MM.1S (cell line): Measurements from ENCODE around the gene FRMD1.

Experiments used
- DNase-seq: peaks from one replicate; pipeline ENCODE4 v3.0.0-alpha.2; 2015
- H2AFZ ChIP-seq: fragments of 300-600 bp; sonication (generic); 2 replicates; pipeline ENCODE4 v1.6.0; 2016; ENCODE audit warnings: antibody characterized with exemption, low read length
- H3F3A ChIP-seq: fragments of 300-600 bp; sonication (generic); 2 replicates; pipeline ENCODE4 v1.6.1; 2016; ENCODE audit warnings: mild to moderate bottlenecking, antibody characterized with exemption, low read length, moderate library complexity, mixed read lengths; ENCODE audit not compliant: insufficient read depth
- H3K27ac ChIP-seq: fragments of 300-600 bp; sonication (generic); 2 replicates; pipeline ENCODE4 v1.5.1; 2016; ENCODE audit warnings: mild to moderate bottlenecking, low read length
- H3K27me3 ChIP-seq: fragments of 300-600 bp; sonication (generic); replicated peaks from 2 replicates; pipeline ENCODE4 v1.6.0; 2016; ENCODE audit warnings: low read length; ENCODE audit not compliant: insufficient read depth
- H3K36me3 ChIP-seq: fragments of 300-600 bp; sonication (generic); replicated peaks from 2 replicates; pipeline ENCODE4 v1.6.1; 2016; ENCODE audit warnings: mild to moderate bottlenecking, low read length, mixed read lengths; ENCODE audit not compliant: insufficient read depth
- H3K4me1 ChIP-seq: fragments of 300-600 bp; sonication (generic); 2 replicates; pipeline ENCODE4 v1.6.1; 2016; ENCODE audit warnings: low read length, mixed read lengths
- H3K4me2 ChIP-seq: fragments of 300-600 bp; sonication (generic); 2 replicates; pipeline ENCODE4 v1.6.0; 2016; ENCODE audit warnings: low read depth, low read length
- H3K4me3 ChIP-seq: fragments of 300-600 bp; sonication (generic); 2 replicates; pipeline ENCODE4 v1.5.1; 2016; ENCODE audit warnings: low read length, mixed read lengths
- H3K79me2 ChIP-seq: fragments of 300-600 bp; sonication (generic); 2 replicates; pipeline ENCODE4 v1.6.1; 2016; ENCODE audit warnings: mixed run types, low read length, mixed read lengths
- H3K9ac ChIP-seq: fragments of 300-600 bp; sonication (generic); 2 replicates; pipeline ENCODE4 v1.6.1; 2016; ENCODE audit warnings: low read length, mixed read lengths
- H3K9me2 ChIP-seq: fragments of 300-600 bp; sonication (generic); replicated peaks from 2 replicates; pipeline ENCODE4 v1.6.1; 2016; ENCODE audit warnings: mild to moderate bottlenecking, low read length, mixed read lengths; ENCODE audit not compliant: insufficient read depth
- H3K9me3 ChIP-seq: fragments of 300-600 bp; sonication (generic); replicated peaks from 2 replicates; pipeline ENCODE4 v1.6.1; 2016; ENCODE audit warnings: mild to moderate bottlenecking, low read length, mixed read lengths; ENCODE audit not compliant: insufficient read depth
- H4K20me1 ChIP-seq: fragments of 300-600 bp; sonication (generic); 2 replicates; pipeline ENCODE4 v1.6.1; 2016; ENCODE audit warnings: mild to moderate bottlenecking, low read length, moderate library complexity, mixed read lengths; ENCODE audit not compliant: insufficient read depth
- EZH2 ChIP-seq: fragments of 300-600 bp; sonication (generic); optimal IDR thresholded peaks from 2 replicates; pipeline ENCODE3; 2017; ENCODE audit warnings: low read depth, mild to moderate bottlenecking, antibody characterized with exemption, low read length, mixed read lengths
- EZH2phosphoT487 ChIP-seq: fragments of 300-600 bp; sonication (generic); IDR thresholded peaks from 2 replicates; pipeline ENCODE4 v1.6.1; 2018; ENCODE audit warnings: antibody characterized with exemption, low read length
- TF ChIP-seq, protein P1 (sequence below): fragments of 300-600 bp; sonication (generic); IDR thresholded peaks from 2 replicates; pipeline ENCODE4 v1.5.1; 2016; ENCODE audit warnings: antibody characterized with exemption, low read length, mixed read lengths

FRMD1 gene

DNA sequence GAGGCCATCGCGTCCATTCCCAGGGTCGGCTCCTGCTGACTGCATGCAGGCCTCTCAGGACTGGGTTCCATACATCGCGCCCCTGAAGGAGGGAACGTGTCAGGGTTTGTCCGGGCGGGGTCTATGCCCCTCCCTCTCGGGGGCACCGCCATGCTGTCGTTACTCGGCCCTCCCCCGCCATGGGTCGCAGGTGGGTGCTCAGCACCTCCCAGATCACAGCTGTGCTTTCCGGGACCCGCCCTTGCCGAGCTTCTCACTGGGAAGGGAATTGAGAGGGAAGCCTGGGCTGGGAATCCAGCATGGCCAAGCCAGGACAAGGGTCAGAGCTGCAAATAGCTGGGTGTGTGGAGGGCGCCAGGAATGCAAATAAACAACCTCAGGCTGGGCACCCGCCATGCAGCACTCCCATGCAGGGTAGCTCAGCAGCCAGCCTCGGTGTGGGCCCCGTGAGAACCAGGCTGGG is at the start of gene FRMD1:
Gene FRMD1 (minus strand): TSS at position 270 of the 463 bp plus-strand sequence. CDS start 118 bp downstream, at position 152.
- TF ChIP-seq, protein P1, sequence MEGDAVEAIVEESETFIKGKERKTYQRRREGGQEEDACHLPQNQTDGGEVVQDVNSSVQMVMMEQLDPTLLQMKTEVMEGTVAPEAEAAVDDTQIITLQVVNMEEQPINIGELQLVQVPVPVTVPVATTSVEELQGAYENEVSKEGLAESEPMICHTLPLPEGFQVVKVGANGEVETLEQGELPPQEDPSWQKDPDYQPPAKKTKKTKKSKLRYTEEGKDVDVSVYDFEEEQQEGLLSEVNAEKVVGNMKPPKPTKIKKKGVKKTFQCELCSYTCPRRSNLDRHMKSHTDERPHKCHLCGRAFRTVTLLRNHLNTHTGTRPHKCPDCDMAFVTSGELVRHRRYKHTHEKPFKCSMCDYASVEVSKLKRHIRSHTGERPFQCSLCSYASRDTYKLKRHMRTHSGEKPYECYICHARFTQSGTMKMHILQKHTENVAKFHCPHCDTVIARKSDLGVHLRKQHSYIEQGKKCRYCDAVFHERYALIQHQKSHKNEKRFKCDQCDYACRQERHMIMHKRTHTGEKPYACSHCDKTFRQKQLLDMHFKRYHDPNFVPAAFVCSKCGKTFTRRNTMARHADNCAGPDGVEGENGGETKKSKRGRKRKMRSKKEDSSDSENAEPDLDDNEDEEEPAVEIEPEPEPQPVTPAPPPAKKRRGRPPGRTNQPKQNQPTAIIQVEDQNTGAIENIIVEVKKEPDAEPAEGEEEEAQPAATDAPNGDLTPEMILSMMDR = no peak
- TF ChIP-seq EZH2phosphoT487 (no peak), EZH2 (no peak)
- H3K4me1 ChIP-seq = no peaks in the 10 kb centered on the region
- no peaks in the 10 kb centered on the region for H4K20me1 ChIP-seq
- no peaks in the 10 kb centered on the region for H3F3A ChIP-seq
- H3K4me3 ChIP-seq = no peak within 1 kb of the TSS
- H3K27me3 ChIP-seq = no peaks in the 10 kb centered on the region
- H3K27ac ChIP-seq = no peak within 1 kb of the TSS
- H3K9ac ChIP-seq = no peak within 1 kb of the TSS
- no peaks in the 10 kb centered on the region for H3K79me2 ChIP-seq
- H2AFZ ChIP-seq = no peak within 1 kb of the TSS
- H3K9me2 ChIP-seq = no peaks in the 10 kb centered on the region
- no peak for DNase-seq
- no peak within 1 kb of the TSS for H3K4me2 ChIP-seq
- H3K9me3 ChIP-seq = no peaks in the 10 kb centered on the region
- H3K36me3 ChIP-seq = no peaks in the 10 kb centered on the region

DNA sequence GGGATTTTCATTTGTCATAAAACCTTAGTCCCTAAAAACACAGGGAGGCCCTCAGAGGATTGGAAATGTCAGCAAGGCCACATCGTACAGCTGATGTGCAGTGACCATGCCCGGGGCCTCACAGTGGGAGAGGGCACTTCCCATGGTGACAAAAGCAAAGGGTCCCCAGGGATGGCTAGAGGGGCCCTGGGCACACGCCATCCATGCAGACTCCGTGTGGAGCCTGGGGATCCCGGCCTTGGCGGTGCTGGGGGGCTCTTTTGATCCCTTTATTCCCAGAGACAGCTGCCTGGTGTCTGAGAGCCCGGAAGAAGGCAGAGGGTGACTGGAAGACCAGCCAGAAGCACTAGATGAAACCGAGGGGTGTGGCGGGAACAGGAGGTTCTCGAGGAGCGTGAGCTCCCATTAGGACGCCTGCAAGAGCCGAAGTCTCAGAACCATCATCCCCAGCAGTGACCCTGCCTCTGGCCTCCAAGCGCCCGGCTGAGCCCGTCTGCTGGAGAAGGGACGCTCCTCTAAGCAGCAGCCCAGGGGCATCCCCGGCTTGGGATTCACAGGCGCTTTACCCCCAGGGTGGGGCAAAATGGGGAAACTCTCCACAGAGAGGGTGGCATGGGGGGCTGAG is 49.1 kb upstream of the FRMD1 start:
- Histone ChIP-seq H3K27ac (no peak overlapping the region), H3F3A (no peaks in the 10 kb centered on the region), H3K9me2 (no peaks in the 10 kb centered on the region), H2AFZ (no peak overlapping the region), H3K4me3 (no peak overlapping the region), H3K36me3 (no peaks in the 10 kb centered on the region), H4K20me1 (no peaks in the 10 kb centered on the region), H3K4me2 (no peak overlapping the region), H3K9ac (no peak overlapping the region), H3K9me3 (no peaks in the 10 kb centered on the region), H3K79me2 (no peaks in the 10 kb centered on the region), H3K4me1 (no peaks in the 10 kb centered on the region), H3K27me3 (peaks cover 4% of the 10 kb centered on the region)
- no peak for DNase-seq
- TF ChIP-seq EZH2phosphoT487 (no peak), EZH2 (no peak)
- TF ChIP-seq, protein P1 = no peak

DNA sequence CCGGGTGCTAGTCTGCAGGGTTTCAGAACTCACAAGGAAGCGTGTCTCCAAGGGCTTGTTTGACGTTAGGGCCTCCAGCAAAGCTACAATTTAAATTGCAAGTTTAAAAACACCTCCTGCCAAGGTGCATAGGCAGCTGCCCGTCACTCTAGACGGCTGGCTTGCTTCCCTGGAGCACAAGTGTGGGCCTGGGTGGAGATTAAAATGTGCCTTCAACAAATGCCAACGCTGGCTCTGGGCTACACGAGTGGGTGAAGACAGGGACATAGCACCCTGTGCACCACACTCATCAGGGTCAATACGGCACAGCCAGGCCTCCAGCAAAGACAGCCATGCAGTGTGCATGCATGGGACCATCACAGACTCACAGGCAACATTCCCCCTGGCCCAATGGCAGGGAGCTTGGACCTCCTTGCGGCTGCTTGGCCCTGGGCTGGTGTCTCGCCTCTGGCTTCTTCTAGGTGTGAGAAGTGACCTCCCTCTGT is 48.4 kb upstream of the FRMD1 start:
- H3K4me3 ChIP-seq = no peak overlapping the region
- no peak overlapping the region for H3K4me2 ChIP-seq
- H3K9me3 ChIP-seq = no peaks in the 10 kb centered on the region
- H3K9ac ChIP-seq = no peak overlapping the region
- no peaks in the 10 kb centered on the region for H3F3A ChIP-seq
- no peak for DNase-seq
- H3K79me2 ChIP-seq = no peaks in the 10 kb centered on the region
- H4K20me1 ChIP-seq = no peaks in the 10 kb centered on the region
- H2AFZ ChIP-seq = no peak overlapping the region
- H3K4me1 ChIP-seq = no peaks in the 10 kb centered on the region
- H3K27me3 ChIP-seq = peaks cover 4% of the 10 kb centered on the region
- no peak overlapping the region for H3K27ac ChIP-seq
- H3K36me3 ChIP-seq = no peaks in the 10 kb centered on the region
- TF ChIP-seq EZH2 = no peak
- TF ChIP-seq EZH2phosphoT487 = no peak
- TF ChIP-seq, protein P1 = no peak
- H3K9me2 ChIP-seq = no peaks in the 10 kb centered on the region
